Measurements from ENCODE around the gene RAMP3. TPM values are rescaled to one million over a fixed set of nuclear protein-coding genes. Genes with fewer than 3 reads are reported as not detected.

The RAMP3 gene
- total and polyA plus RNA-seq, 10 of the 15 experiments (the other 5 are each of a cell fraction or from before 2014, with no cell fraction given): not detected

GRCh38 chr7:45221896-45222604, 64.5 kb downstream of the RAMP3 start (continued):
- TF ChIP-seq HCFC1 (IDR thresholded peaks at IDR 0.05; ENCODE audit: low read length) (no peak), HDAC2 (IDR thresholded peaks at IDR 0.05) (no peak), IRF3 (IDR thresholded peaks at IDR 0.05) (no peak), TAF1 (IDR thresholded peaks at IDR 0.05; ENCODE audit: borderline replicate concordance, low read depth, low read length) (no peak), MEF2B (IDR thresholded peaks at IDR 0.05; ENCODE audit: partially characterized antibody, poor library complexity, severe bottlenecking) (no peak), ZNF384 (IDR thresholded peaks at IDR 0.05; ENCODE audit: borderline replicate concordance, low read depth, low read length) (no peak)

GRCh38 chr7:45223078-45223477, 65.5 kb downstream of the RAMP3 start:
- in situ Hi-C loops (cut with MboI): no loop called here
- RAD21 ChIA-PET (ENCODE audit: unreplicated experiment): no interaction called here
- Histone ChIP-seq H3K27ac (ENCODE audit: control insufficient read depth, insufficient read depth) (no peak overlapping the region), H3K79me2 (ENCODE audit: control insufficient read depth, insufficient read depth, low read length) (no peaks in the 10 kb centered on the region), H4K20me1 (ENCODE audit: control insufficient read depth, insufficient read depth) (no peaks in the 10 kb centered on the region), H3K4me3 (no peak overlapping the region), H3K9me3 (replicated peaks; ENCODE audit: control insufficient read depth, insufficient read depth, low read length) (no peaks in the 10 kb centered on the region), H3K4me1 (ENCODE audit: control insufficient read depth, insufficient read depth, low read length) (no peaks in the 10 kb centered on the region), H2AFZ (ENCODE audit: control insufficient read depth, low read depth, low read length) (no peak overlapping the region), H3K36me3 (ENCODE audit: control insufficient read depth in 2 of 2, insufficient read depth in 2 of 2, low read length in 1 of 2) (no peaks in the 10 kb centered on the region), H3K4me2 (ENCODE audit: control insufficient read depth, insufficient read depth) (no peak overlapping the region), H3K9ac (ENCODE audit: control insufficient read depth, insufficient read depth, low read length) (no peak overlapping the region), H3K27me3 (replicated peaks in 1 of 2; ENCODE audit: control insufficient read depth in 2 of 2, insufficient read depth in 2 of 2, low read length in 1 of 2) (peaks cover 0 to 2% of the 10 kb centered on the region in 2 experiments; a peak in 1 of 4 replicates)
- POLR2A ChIA-PET: no interaction called here
- DNase-seq (ENCODE audit: low read depth, low spot score) (no peak), ATAC-seq (no peak), FAIRE-seq (no peak)
- SMC1A ChIA-PET (ENCODE audit: uncharacterized antibody, unreplicated experiment): no interaction called here
- CTCF ChIA-PET: interaction anchor here (0.6 kb wide), 1 partner anchor 829 kb away, joined by 3 read pairs; no protein-coding TSS in a partner anchor
- no TSS peak for BruUV-seq (replicated peaks)
- intact Hi-C loops (cut with micrococcal nuclease; ENCODE audit: unreplicated experiment): no loop called here
- TF ChIP-seq MTA3 (IDR thresholded peaks at IDR 0.05; ENCODE audit: borderline replicate concordance, low read length) (no peak), RAD21 (IDR thresholded peaks at IDR 0.05; ENCODE audit: insufficient read depth, low read depth, low read length) (no peak), ESRRA (IDR thresholded peaks at IDR 0.05; ENCODE audit: low read length) (no peak), MEF2B (IDR thresholded peaks at IDR 0.05; ENCODE audit: partially characterized antibody, poor library complexity, severe bottlenecking) (no peak), CHD1 (IDR thresholded peaks at IDR 0.05; ENCODE audit: low read depth, low read length) (no peak), DPF2 (IDR thresholded peaks at IDR 0.05) (no peak), BCL3 (IDR thresholded peaks at IDR 0.05; ENCODE audit: borderline replicate concordance, insufficient read depth, low read depth, low read length, poor library complexity, severe bottlenecking) (no peak), IRF3 (IDR thresholded peaks at IDR 0.05) (no peak), GATAD2B (conservative IDR thresholded peaks at IDR 0.05; ENCODE audit: low read depth) (no peak), KAT2A (conservative IDR thresholded peaks at IDR 0.05; ENCODE audit: control insufficient read depth, low read depth, low read length) (no peak), RELA (IDR thresholded peaks at IDR 0.05; ENCODE audit: borderline replicate concordance, partially characterized antibody) (no peak), RELB (IDR thresholded peaks at IDR 0.05; ENCODE audit: low read depth) (no peak), MYB (IDR thresholded peaks at IDR 0.05; ENCODE audit: borderline replicate concordance, low read depth, low read length) (no peak), NFYA (IDR thresholded peaks at IDR 0.05; ENCODE audit: borderline replicate concordance, low read depth, low read length) (no peak), MTA2 (IDR thresholded peaks at IDR 0.05; ENCODE audit: low read depth) (no peak)

Data from GM12878 (cell line).